RWPE2 (cell line): ENCODE data around the gene IL9.
A peak's percentile ranks its signal among the peaks of the same experiment; 100 is the strongest.

ENCODE experiments used
- ATAC-seq: fragments of 200-7000 bp; cut with Tn5 transposase; 3 replicates; pipeline ENCODE4 v1.9.1; 2021; ENCODE audit warnings: low read depth
- DNase-seq: peaks from one replicate; pipeline ENCODE4 v3.0.0-alpha.2; 2020; ENCODE audit warnings: low spot score
- H3K27ac ChIP-seq: fragments of 450-650 bp; 2 replicates; pipeline ENCODE4 v1.5.1; 2017; ENCODE audit warnings: mild to moderate bottlenecking; ENCODE audit not compliant: poor library complexity, severe bottlenecking
- H3K27me3 ChIP-seq: fragments of 250-450 bp; sonication (Bioruptor Pico); 2 replicates; pipeline ENCODE4 v1.5.1; 2021; ENCODE audit warnings: mild to moderate bottlenecking, moderate library complexity; ENCODE audit not compliant: insufficient read depth, poor library complexity, severe bottlenecking
- H3K36me3 ChIP-seq: fragments of 250-450 bp; sonication (Bioruptor Pico); 2 replicates; pipeline ENCODE4 v1.5.1; 2020; ENCODE audit warnings: low read depth, mild to moderate bottlenecking, moderate library complexity
- H3K4me1 ChIP-seq: fragments of 250-450 bp; sonication (Bioruptor Pico); 2 replicates; pipeline ENCODE4 v1.5.1; 2021; ENCODE audit warnings: mild to moderate bottlenecking, moderate library complexity; ENCODE audit not compliant: insufficient read depth, poor library complexity, severe bottlenecking
- H3K4me3 ChIP-seq: fragments of 250-450 bp; sonication (Bioruptor Pico); 2 replicates; pipeline ENCODE4 v1.5.1; 2021; ENCODE audit warnings: mild to moderate bottlenecking, moderate library complexity; ENCODE audit not compliant: severe bottlenecking
- H3K9me3 ChIP-seq: fragments of 250-450 bp; sonication (Bioruptor Pico); 2 replicates; pipeline ENCODE4 v1.5.1; 2021; ENCODE audit warnings: mild to moderate bottlenecking, moderate library complexity; ENCODE audit not compliant: severe bottlenecking
- TF ChIP-seq, protein P1 (sequence below): fragments of 450-650 bp; IDR thresholded peaks from one replicate; pipeline ENCODE4 v1.5.1; 2017; ENCODE audit warnings: mild to moderate bottlenecking, moderate library complexity; ENCODE audit not compliant: poor library complexity, severe bottlenecking

The IL9 gene

DNA sequence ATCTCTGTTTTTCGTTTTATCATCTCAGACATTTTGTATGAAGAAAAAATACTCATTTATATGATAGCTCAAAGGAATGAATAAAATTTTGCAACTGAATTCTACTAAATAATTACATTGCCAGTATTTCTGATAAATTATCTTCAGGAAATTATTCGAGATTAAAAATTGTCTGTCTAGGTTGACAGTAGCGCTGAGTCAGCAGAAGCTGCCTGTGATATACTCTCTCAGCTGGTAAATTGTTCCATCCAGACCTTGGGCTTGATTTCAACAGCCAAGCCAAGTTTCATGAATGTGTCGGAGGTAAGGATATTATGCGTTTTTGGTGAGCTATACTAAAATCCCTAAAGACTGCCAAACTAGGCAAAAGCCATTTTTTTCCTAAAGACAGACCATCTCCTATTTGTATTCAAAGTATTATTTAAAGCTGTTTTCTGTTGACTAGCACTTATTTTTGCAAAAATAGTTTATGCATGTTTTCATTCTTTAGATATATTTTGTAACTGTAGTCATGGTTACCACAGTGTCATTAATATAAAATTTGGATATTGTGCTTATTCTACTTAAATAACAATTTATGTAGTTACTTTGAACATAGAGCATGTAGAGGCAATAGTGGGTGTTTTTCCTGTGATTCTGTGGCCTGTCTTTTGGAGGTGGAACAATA, 41.7 kb upstream of the IL9 start:
- H3K27ac ChIP-seq, result no peak overlapping the region
- no peaks in the 10 kb centered on the region for H3K9me3 ChIP-seq
- no peaks in the 10 kb centered on the region for H3K36me3 ChIP-seq
- H3K27me3 ChIP-seq, result peaks cover 7% of the 10 kb centered on the region
- no peaks in the 10 kb centered on the region for H3K4me1 ChIP-seq
- H3K4me3 ChIP-seq, result no peak overlapping the region
- ATAC-seq (no peak), DNase-seq (no peak)
- TF ChIP-seq, protein P1, sequence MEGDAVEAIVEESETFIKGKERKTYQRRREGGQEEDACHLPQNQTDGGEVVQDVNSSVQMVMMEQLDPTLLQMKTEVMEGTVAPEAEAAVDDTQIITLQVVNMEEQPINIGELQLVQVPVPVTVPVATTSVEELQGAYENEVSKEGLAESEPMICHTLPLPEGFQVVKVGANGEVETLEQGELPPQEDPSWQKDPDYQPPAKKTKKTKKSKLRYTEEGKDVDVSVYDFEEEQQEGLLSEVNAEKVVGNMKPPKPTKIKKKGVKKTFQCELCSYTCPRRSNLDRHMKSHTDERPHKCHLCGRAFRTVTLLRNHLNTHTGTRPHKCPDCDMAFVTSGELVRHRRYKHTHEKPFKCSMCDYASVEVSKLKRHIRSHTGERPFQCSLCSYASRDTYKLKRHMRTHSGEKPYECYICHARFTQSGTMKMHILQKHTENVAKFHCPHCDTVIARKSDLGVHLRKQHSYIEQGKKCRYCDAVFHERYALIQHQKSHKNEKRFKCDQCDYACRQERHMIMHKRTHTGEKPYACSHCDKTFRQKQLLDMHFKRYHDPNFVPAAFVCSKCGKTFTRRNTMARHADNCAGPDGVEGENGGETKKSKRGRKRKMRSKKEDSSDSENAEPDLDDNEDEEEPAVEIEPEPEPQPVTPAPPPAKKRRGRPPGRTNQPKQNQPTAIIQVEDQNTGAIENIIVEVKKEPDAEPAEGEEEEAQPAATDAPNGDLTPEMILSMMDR, result no peak

DNA sequence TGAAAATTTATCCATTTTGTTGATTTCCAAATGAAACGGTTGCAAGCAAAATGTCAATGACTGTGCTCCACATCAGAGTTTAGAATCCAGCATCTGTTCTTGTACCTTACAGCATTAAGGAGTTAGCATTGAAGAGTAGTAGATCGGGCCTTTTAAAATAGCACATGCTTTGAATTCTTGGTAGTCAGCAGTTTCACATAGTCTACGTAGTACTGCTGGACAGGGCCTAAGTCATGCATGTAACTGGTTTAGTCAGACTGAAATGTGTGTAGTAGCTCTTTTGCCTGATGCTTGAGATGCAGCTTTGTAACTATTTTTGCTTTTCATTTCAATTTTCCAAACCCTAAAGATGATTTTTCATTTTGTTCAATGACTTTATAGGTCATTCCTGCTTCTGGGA, 39.3 kb upstream of the IL9 start:
- Histone ChIP-seq H3K4me1 (no peaks in the 10 kb centered on the region), H3K27me3 (peaks cover 29% of the 10 kb centered on the region), H3K4me3 (no peak overlapping the region), H3K9me3 (no peaks in the 10 kb centered on the region), H3K27ac (no peak overlapping the region), H3K36me3 (no peaks in the 10 kb centered on the region)
- no peak for DNase-seq
- TF ChIP-seq, protein P1, result no peak
- 0 out of 3 replicates have a peak, but pooled peaks have one; percentile 49 for ATAC-seq

DNA sequence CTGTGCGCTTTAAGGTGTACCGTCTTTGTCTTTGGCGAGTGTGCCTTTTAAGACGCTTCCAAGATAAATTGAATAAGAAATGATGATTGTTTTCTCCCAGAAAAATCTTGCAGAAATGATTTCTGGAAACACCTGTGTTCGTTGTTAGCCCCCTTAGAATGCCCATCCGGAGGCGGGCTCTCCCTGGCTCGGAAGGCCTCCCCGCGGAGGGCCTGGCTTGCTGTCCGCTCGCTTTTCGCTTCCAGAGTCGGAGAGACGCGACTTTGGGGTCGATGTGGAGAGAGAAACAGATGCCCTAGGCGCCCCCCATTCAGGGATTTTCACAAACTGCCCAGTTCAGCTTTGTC, 35.3 kb upstream of the IL9 start:
- DNase-seq (no peak), ATAC-seq (no peak)
- Histone ChIP-seq H3K27ac (no peak overlapping the region), H3K4me1 (no peaks in the 10 kb centered on the region), H3K36me3 (no peaks in the 10 kb centered on the region), H3K27me3 (peaks cover 68% of the 10 kb centered on the region), H3K9me3 (no peaks in the 10 kb centered on the region), H3K4me3 (no peak overlapping the region)
- TF ChIP-seq, protein P1, result no peak

DNA sequence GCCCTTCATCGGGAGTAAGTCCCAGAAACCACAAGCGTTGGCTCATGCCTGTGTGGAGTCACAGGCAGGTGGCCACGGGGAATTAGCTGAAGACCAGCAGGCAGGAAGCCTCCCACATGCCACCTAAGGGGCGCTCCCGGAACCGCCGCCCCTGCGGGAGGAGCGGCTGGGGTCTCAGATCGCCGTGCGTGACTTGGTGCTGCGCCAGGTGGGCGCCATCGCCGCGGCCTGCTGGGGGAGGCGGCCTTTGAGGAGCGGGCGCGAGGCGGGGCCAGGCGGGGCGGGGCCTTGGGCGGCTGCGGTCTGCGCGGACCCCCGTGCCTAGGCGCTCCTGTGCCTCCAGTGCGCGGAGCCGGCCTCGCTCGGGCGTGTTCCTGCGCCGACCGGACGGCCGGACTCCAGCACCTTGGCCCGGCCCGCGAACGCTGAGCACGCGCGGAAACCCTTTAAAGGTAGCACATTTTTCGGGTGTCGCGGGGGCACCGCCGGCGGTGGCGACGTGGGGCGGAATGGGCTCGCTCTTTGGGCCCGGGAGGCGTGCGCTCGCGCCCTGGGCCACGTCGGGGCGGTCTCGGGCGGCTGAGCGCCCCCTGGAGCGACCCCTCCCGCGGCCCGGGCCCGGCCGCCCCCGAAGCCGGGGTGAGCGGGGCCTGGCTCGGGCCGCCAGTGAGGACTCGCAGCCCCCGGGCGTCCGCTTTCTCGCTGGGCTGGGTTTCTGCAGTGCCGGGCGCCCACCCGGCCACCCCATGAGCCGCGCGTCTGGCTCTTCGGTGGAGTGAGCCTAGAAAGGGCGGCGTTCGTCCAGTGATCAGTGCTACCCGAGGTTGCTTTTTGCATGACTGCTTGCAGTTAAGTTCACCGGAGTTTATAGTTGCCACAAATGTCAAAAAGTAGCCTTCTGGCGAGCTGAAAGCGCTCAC, 34.6 kb upstream of the IL9 start:
- TF ChIP-seq, protein P1, result no peak
- Histone ChIP-seq H3K27ac (no peak overlapping the region), H3K27me3 (peaks cover 75% of the 10 kb centered on the region), H3K9me3 (no peaks in the 10 kb centered on the region), H3K4me1 (no peaks in the 10 kb centered on the region), H3K4me3 (peak overlapping the region; percentile 12), H3K36me3 (no peaks in the 10 kb centered on the region)
- DNase-seq (no peak), ATAC-seq (peak; percentile 66)

DNA sequence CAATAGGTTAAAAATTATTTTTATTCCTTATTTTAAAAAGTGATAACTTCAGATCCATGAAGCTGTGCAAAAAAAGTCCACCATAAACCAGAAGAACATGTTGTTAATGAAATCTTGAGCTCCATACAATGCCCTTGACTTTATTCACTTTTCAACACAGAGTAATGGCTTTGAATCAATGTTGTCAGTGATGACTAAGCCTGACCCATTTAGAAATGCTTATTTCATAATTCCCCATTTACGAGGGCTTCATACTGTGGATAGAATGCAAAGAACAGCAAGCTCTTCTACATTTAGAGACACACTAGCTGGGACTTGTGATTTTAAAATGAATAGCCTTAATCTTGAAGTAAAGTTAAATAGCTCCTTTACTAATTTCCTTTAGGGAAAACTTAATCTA, 25.7 kb upstream of the IL9 start:
- no peaks in the 10 kb centered on the region for H3K4me1 ChIP-seq
- TF ChIP-seq, protein P1, result no peak
- H3K27ac ChIP-seq, result no peak overlapping the region
- no peak overlapping the region for H3K4me3 ChIP-seq
- H3K36me3 ChIP-seq, result no peaks in the 10 kb centered on the region
- no peaks in the 10 kb centered on the region for H3K9me3 ChIP-seq
- DNase-seq (no peak), ATAC-seq (peak; percentile 95)
- peaks cover 62% of the 10 kb centered on the region for H3K27me3 ChIP-seq
